Adrenal gland (tissue), 5 donors: ENCODE data around the gene CLIC4.

ENCODE experiments used
- CTCF ChIP-seq, 6 experiments: fragments of 450-650 bp in 4 of 6; fragments of 200-600 bp in 2 of 6; sonication (generic) in 1 of 6; IDR thresholded peaks; 1 replicate in 5 of 6; 2 replicates in 1 of 6; pipeline versions ENCODE4 v1.5.1 to v1.8.0; 2016 to 2021; ENCODE audit warnings: antibody characterized with exemption in 6 of 6, mild to moderate bottlenecking in 2 of 6, moderate library complexity in 1 of 6
- POLR2A ChIP-seq, 2 donors: fragments of 450-650 bp; IDR thresholded peaks; one replicate each; pipeline ENCODE4 v1.6.1; 2017; ENCODE audit warnings: antibody characterized with exemption in 2 of 2, mild to moderate bottlenecking in 2 of 2, moderate library complexity in 1 of 2
- donor health status: DM: no; HTN: no; CAD: no.

DNA sequence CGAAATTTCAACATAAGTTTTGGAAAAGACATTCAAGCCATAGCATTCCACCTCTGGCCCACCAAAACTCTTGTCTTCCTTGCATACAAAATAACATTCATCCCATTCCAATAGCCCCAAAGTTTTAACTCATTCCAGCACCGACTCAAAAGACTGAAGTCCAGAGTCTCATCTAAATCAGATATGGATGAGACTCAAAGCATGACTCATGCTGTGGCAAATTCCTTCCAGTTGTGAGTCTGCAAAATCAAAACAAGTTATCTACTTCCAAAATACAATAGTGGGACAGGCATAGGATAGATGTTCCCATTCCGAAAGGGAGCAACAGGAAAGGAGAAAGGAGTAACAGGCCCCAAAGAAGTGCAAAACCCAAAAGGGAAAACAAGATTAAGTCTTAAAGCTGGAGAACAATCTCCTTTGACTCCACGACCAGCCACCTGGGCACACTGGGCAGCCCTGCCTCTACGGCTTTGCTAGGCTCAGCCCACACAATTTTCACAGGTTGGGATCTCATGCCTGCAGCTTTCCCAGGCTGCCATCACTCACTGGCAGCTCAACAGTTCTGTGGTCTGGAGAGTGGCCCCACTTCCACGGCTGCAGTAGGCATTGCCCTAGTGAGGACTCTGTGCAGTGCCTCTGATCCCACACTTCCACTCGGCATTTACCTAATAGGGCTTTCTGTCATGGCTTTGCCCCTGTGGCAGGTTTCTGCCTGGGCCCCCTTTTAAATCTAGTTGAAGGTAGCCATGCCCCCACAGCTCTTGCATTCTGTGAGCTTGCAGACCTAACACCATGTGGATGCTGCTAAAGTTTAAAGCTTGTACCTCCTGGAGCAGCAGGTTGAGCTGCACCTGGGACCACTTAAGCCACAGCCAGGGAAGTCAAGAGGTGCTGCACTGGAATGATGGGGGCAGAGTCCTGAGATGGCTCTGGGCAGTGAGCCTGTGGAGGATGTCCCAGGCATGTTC is 133.8 kb downstream of the CLIC4 start:
- TF ChIP-seq CTCF (IDR thresholded peaks at IDR 0.05) (no peak), POLR2A (IDR thresholded peaks at IDR 0.05) (no peak)
